ENCODE data around the gene NTN5.

NTN5 gene

GRCh38 chr19:48641850-48642249, 31.0 kb downstream of the NTN5 start:
- no peak for DNase-seq
- H3K27ac ChIP-seq = no peak overlapping the region
- no peaks in the 10 kb centered on the region for H3K27me3 ChIP-seq (replicated peaks)
- TF ChIP-seq CTCF (IDR thresholded peaks at IDR 0.05; ENCODE audit: low read depth, low read length, missing control alignments) = no peak
- H3K36me3 ChIP-seq (replicated peaks) = no peaks in the 10 kb centered on the region
- in situ Hi-C loops (cut with HindIII; ENCODE audit: low pct_ligation_motif_present, low sequenced_read_pairs) = no loop called here
- H3K4me3 ChIP-seq (ENCODE audit: low read depth, low read length) = no peak overlapping the region

DNA sequence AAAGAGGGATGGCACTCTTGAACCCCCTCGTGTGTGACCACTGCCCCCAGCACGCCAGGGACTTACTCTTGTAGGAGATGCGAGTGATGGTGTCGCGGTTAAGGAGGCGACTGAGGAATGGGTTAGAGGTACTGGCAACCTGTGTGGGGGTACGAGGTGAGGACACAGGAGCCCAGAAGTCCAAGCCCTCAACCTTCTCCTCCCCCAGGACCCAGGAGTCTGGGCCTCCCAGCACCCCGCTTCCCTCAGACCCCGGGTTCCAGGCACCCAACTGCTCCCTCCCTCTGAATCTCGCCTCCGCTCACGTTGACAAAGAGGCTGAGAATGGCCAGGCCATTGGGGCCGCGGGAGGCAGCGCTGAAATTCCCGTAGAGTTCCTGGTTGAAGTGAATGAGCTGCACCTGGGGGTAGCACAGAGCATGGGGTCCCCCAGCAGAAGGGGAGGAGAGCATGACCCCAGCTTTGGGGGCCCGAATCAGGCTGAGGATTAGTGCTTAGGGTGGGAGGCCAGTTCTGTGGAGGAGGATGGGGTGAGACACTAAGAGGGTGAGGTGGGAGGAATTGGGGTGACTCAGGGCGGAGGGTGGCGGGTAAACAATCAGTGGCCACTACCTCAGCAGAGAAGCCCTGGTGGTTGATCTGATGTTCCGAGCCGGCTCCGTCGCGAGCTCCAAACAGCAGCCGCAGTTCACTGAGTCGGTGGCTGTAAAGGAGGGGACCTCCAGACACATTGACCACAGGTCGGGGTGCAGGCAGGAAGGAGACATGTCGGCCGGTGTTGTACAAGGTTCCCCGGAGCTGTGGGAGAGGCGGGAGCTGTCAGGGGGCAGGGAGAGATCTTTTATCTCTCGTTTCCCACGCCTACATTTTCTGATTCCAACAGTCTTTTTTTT, 33.1 kb downstream of the NTN5 start:
- Histone ChIP-seq H3K4me3 (ENCODE audit: low read depth, low read length) (no peak overlapping the region), H3K36me3 (replicated peaks) (no peaks in the 10 kb centered on the region), H3K27ac (no peak overlapping the region), H3K27me3 (replicated peaks) (no peaks in the 10 kb centered on the region)
- no peak for TF ChIP-seq CTCF (IDR thresholded peaks at IDR 0.05; ENCODE audit: low read depth, low read length, missing control alignments)
- in situ Hi-C loops (cut with HindIII; ENCODE audit: low pct_ligation_motif_present, low sequenced_read_pairs) = no loop called here
- no peak for DNase-seq

DNA sequence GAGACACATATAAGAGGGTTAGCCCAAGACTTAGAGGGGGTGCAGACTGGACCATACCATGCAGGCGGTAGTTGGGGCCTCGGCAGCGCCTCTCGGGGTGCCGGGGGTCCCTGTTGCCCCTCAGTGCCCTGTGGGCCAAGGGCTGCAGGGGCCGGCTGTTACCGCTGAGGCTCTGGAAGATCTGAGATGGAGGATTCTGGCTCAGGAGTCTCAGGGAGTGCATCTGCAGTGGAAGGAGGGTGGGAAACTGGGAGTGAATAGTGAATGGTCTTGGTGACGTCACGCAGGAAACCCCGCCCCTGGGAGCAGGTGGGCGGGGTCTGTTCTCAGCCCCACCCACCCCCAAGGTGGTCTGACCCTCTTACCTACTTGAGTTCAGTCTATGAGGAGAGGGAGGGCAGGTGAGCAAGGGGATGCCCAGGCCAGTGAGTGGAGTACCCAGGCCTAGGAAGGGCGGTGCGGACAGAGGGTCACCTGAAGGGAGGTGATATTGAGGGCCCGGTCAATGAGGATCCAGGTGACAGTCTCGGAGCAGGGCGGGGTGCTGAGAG, 33.9 kb downstream of the NTN5 start:
- no peak for DNase-seq
- no peak for TF ChIP-seq CTCF (IDR thresholded peaks at IDR 0.05; ENCODE audit: low read depth, low read length, missing control alignments)
- Histone ChIP-seq H3K27ac (no peak overlapping the region), H3K27me3 (replicated peaks) (no peaks in the 10 kb centered on the region), H3K4me3 (ENCODE audit: low read depth, low read length) (no peak overlapping the region), H3K36me3 (replicated peaks) (no peaks in the 10 kb centered on the region)
- in situ Hi-C loops (cut with HindIII; ENCODE audit: low pct_ligation_motif_present, low sequenced_read_pairs) = no loop called here

DNA sequence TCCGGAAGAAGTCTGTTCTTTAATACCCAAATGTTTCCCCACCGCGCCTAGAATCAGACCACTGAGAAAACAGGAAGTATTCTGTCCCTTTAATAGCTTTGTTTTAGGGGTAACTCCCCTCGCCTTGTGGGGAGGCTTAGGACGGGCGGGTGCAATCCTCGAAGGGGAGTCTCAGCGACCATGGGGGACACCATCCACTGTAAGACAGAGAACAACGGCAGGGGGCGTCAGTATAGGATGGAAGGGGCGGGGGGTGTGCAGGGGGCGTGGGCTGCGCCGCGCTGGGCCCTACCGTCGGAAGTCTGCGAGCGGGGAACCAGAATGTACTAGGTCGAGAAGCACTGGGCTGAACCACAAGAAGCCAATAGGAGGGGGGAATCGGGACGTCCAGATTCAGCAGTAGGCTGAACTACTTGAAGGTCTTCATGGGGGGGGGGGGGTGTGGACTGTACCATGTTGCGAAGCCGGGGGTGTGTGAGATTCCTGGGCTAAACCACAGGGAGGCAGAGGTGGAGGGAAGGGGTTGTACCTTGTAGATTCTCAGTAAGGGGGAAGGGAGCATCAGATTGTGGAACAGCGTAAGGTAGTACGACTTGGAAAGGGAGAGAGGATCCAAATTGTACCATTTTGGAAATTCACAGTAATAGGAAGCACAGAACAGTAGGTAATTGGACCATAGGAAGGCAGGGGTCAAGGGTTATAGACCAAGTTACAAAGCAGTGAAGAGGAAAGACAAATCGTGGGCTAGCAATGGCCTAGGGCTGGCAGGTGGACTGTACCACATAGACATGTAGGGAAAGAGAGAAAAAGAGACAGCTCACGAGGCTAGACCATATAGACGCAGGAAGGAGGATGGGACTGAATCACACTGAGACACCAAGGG, 34.6 kb downstream of the NTN5 start:
- in situ Hi-C loops (cut with HindIII; ENCODE audit: low pct_ligation_motif_present, low sequenced_read_pairs) = no loop called here
- DNase-seq = peak; percentile 83
- H3K27me3 ChIP-seq (replicated peaks) = no peaks in the 10 kb centered on the region
- H3K27ac ChIP-seq = peak overlapping the region; percentile 26
- peak; percentile 17 for TF ChIP-seq CTCF (IDR thresholded peaks at IDR 0.05; ENCODE audit: low read depth, low read length, missing control alignments)
- no peaks in the 10 kb centered on the region for H3K36me3 ChIP-seq (replicated peaks)
- peak overlapping the region; percentile 45 for H3K4me3 ChIP-seq (ENCODE audit: low read depth, low read length)

DNA sequence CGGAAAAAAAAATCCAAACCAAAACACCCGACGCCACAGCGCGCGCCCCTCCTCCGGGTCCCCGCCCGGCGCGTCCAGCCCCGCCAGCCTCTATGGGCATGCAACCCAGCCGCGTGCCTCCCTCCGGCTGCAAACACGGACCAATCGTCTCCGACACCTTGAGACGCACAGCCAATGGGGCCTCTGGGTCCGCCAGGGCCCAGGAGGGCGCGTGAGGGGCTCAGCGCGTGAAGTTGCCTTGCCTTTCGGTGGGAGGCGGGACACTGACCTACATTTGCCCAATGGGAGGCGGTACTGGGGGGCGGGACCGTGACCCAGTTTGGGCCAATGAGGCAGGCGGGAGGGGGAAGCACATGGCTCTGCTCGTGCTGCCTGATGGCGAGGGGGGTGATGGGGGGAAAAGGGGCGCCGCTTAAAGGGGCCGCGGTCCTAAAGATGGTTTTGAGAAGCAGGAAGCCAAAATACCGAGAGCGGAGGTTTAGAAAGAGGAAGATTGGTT, 35.3 kb downstream of the NTN5 start:
- in situ Hi-C loops (cut with HindIII; ENCODE audit: low pct_ligation_motif_present, low sequenced_read_pairs) = no loop called here
- DNase-seq = peak; percentile 97
- Histone ChIP-seq H3K4me3 (ENCODE audit: low read depth, low read length) (peak overlapping the region; percentile 45), H3K27ac (peak overlapping the region; percentile 26), H3K36me3 (replicated peaks) (no peaks in the 10 kb centered on the region), H3K27me3 (replicated peaks) (no peaks in the 10 kb centered on the region)
- no peak for TF ChIP-seq CTCF (IDR thresholded peaks at IDR 0.05; ENCODE audit: low read depth, low read length, missing control alignments)
